ENCODE results near the gene PBX4. TPM values are rescaled to one million over a fixed set of nuclear protein-coding genes. Genes with fewer than 3 reads are reported as not detected.

PBX4 gene
- total RNA-seq, 2 experiments from 2014 or later: 5.0 to 6.7 TPM

DNA sequence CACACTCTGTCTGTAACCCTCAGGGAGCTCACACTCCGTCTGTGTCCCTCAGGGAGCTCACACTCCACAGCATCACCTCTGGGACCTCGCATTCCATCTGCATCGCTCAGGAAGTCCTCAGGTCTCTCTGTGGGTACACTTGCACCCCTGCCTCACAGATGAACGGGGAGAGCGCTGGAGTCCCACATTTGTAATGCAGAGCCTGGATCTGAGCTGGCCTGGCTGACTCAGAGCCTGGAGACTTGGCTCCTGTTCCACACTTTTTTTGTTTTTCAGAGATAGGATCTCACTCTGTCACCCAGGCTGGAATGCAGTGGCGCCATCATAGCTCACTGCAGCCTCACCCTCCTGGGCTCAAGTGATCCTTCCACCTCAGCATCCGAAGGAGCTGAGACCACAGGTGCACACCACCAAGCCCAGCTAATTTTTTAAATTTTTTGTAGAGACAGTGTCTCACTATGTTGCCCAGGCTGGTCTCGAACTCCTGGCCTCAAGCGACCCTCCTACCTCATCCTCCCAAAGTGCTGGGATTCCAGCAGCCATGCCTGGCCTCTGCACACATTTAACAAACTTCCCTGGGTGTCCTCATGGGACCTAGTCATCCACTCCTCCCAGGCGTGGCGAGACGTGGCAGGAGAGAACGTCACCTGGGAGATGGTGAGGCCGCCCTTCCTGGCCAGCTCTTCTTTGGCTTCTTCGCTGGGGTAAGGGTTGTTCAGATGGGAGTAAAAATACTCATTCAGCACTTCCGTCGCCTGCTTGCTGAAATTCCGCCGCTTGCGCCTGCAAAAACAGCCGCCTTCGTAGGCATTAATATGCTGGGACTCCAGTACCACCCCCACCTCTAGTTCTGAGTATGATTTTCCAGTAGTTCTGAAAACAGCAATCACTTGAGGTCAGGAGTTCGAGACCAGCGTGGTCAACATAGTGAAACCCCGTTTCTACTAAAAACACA, 49.4 kb downstream of the PBX4 start:
- Histone ChIP-seq H3K4me1 (ENCODE audit: insufficient read depth, low read length, poor library complexity, severe bottlenecking) (no peaks in the 10 kb centered on the region), H3K79me2 (ENCODE audit: insufficient read depth, low read depth, low read length) (no peaks in the 10 kb centered on the region), H3K4me2 (ENCODE audit: low read length) (no peak overlapping the region), H3K4me3 (ENCODE audit: low read depth, low read length, poor library complexity, severe bottlenecking) (no peak overlapping the region), H3K36me3 (ENCODE audit: insufficient read depth, low read length) (no peaks in the 10 kb centered on the region), H3K27ac (ENCODE audit: low read depth, low read length, poor library complexity, severe bottlenecking) (no peak overlapping the region), H4K20me1 (ENCODE audit: insufficient read depth, low read length) (no peaks in the 10 kb centered on the region), H3K9me3 (ENCODE audit: low read length) (no peaks in the 10 kb centered on the region), H2AFZ (ENCODE audit: low read length) (no peak overlapping the region), H3K9me2 (ENCODE audit: insufficient read depth, low read length) (no peaks in the 10 kb centered on the region)
- CTCF ChIA-PET (ENCODE audit: unreplicated experiment): no interaction called here
- no peak for DNase-seq (ENCODE audit: low spot score)
- intact Hi-C loops (cut with micrococcal nuclease; ENCODE audit: unreplicated experiment): no loop called here
- no TSS peak for BruUV-seq (replicated peaks)
- POLR2A ChIA-PET: no interaction called here
- no peak for TF ChIP-seq EZH2phosphoT487 (IDR thresholded peaks at IDR 0.05; ENCODE audit: borderline replicate concordance, low read depth, low read length)
- TF ChIP-seq, protein P1, sequence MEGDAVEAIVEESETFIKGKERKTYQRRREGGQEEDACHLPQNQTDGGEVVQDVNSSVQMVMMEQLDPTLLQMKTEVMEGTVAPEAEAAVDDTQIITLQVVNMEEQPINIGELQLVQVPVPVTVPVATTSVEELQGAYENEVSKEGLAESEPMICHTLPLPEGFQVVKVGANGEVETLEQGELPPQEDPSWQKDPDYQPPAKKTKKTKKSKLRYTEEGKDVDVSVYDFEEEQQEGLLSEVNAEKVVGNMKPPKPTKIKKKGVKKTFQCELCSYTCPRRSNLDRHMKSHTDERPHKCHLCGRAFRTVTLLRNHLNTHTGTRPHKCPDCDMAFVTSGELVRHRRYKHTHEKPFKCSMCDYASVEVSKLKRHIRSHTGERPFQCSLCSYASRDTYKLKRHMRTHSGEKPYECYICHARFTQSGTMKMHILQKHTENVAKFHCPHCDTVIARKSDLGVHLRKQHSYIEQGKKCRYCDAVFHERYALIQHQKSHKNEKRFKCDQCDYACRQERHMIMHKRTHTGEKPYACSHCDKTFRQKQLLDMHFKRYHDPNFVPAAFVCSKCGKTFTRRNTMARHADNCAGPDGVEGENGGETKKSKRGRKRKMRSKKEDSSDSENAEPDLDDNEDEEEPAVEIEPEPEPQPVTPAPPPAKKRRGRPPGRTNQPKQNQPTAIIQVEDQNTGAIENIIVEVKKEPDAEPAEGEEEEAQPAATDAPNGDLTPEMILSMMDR (conservative IDR thresholded peaks at IDR 0.05; ENCODE audit: low read length): no peak

DNA sequence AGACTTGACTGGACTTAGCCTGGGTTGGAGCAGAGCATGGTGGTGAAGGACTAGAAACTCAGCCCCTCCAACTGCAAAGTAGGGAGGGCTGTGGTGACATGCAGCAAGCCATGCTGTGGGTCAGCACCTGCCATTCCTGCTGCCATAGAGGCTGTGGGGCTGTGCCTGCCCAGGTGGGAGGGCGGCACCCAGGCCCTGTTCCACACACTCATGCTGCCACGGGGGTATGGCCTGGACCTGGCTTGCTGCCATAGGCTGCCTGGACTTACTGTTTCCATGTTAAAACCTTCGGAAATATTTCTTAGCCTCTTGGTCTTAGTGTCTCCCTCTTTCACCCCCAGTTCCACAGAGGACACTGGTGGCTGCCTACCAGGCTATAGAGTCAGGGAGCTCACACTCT, 51.1 kb downstream of the PBX4 start:
- Histone ChIP-seq H3K9me2 (ENCODE audit: insufficient read depth, low read length) (no peaks in the 10 kb centered on the region), H3K9me3 (ENCODE audit: low read length) (no peaks in the 10 kb centered on the region), H3K36me3 (ENCODE audit: insufficient read depth, low read length) (no peaks in the 10 kb centered on the region), H4K20me1 (ENCODE audit: insufficient read depth, low read length) (no peaks in the 10 kb centered on the region), H3K27ac (ENCODE audit: low read depth, low read length, poor library complexity, severe bottlenecking) (no peak overlapping the region), H3K4me2 (ENCODE audit: low read length) (no peak overlapping the region), H3K79me2 (ENCODE audit: insufficient read depth, low read depth, low read length) (no peaks in the 10 kb centered on the region), H3K4me1 (ENCODE audit: insufficient read depth, low read length, poor library complexity, severe bottlenecking) (no peaks in the 10 kb centered on the region), H3K4me3 (ENCODE audit: low read depth, low read length, poor library complexity, severe bottlenecking) (no peak overlapping the region), H2AFZ (ENCODE audit: low read length) (no peak overlapping the region)
- TF ChIP-seq, protein P1 (conservative IDR thresholded peaks at IDR 0.05; ENCODE audit: low read length): no peak
- no peak for TF ChIP-seq EZH2phosphoT487 (IDR thresholded peaks at IDR 0.05; ENCODE audit: borderline replicate concordance, low read depth, low read length)
- ChIA-PET CTCF (ENCODE audit: unreplicated experiment) (no interaction called here), POLR2A (interaction anchor here (1.1 kb wide), 1 partner anchor 25 kb away, joined by 3 read pairs; no protein-coding TSS in a partner anchor)
- intact Hi-C loops (cut with micrococcal nuclease; ENCODE audit: unreplicated experiment): no loop called here
- no peak for DNase-seq (ENCODE audit: low spot score)
- no TSS peak for BruUV-seq (replicated peaks)

DNA sequence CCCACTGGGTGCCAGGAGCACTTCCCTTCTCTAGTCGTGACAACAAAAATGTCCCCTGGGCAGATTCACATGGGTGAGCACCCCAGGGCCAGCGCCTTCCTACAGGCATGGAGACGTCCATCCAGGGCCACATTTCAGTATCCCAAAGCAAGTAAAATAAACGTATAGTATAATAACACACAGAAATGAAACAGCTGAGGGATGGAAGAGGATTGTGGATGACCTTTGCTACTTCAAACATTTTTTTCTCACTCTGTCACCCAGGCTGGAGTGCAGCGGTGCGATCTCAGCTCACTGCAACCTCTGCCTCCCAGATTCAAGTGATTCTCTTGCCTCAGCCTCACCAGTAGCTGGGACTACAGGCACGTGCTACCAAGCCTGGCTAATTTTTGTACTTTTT, 52.2 kb downstream of the PBX4 start:
- CTCF ChIA-PET (ENCODE audit: unreplicated experiment): no interaction called here
- POLR2A ChIA-PET: interaction anchor here (0.7 kb wide), 1 partner anchor 103 kb away, joined by 5 read pairs; no protein-coding TSS in a partner anchor
- no TSS peak for BruUV-seq (replicated peaks)
- intact Hi-C loops (cut with micrococcal nuclease; ENCODE audit: unreplicated experiment): no loop called here
- Histone ChIP-seq H3K9me3 (ENCODE audit: low read length) (no peaks in the 10 kb centered on the region), H3K4me2 (ENCODE audit: low read length) (no peak overlapping the region), H3K79me2 (ENCODE audit: insufficient read depth, low read depth, low read length) (no peaks in the 10 kb centered on the region), H4K20me1 (ENCODE audit: insufficient read depth, low read length) (no peaks in the 10 kb centered on the region), H2AFZ (ENCODE audit: low read length) (no peak overlapping the region), H3K36me3 (ENCODE audit: insufficient read depth, low read length) (no peaks in the 10 kb centered on the region), H3K4me3 (ENCODE audit: low read depth, low read length, poor library complexity, severe bottlenecking) (no peak overlapping the region), H3K4me1 (ENCODE audit: insufficient read depth, low read length, poor library complexity, severe bottlenecking) (no peaks in the 10 kb centered on the region), H3K27ac (ENCODE audit: low read depth, low read length, poor library complexity, severe bottlenecking) (no peak overlapping the region), H3K9me2 (ENCODE audit: insufficient read depth, low read length) (no peaks in the 10 kb centered on the region)
- DNase-seq (ENCODE audit: low spot score): no peak
- TF ChIP-seq, protein P1 (conservative IDR thresholded peaks at IDR 0.05; ENCODE audit: low read length): no peak
- TF ChIP-seq EZH2phosphoT487 (IDR thresholded peaks at IDR 0.05; ENCODE audit: borderline replicate concordance, low read depth, low read length): no peak
